Body of pancreas (tissue), 4 donors: ENCODE results near the gene DGLUCY.

Experiments
- POLR2A ChIP-seq, 3 donors: fragments of 450-650 bp; IDR thresholded peaks; one replicate each; pipeline ENCODE4 v1.6.1; 2016; ENCODE audit warnings: antibody characterized with exemption in 3 of 3, mild to moderate bottlenecking in 2 of 3
- TF ChIP-seq, protein P1 (sequence below), 7 experiments: fragments of 450-650 bp in 4 of 7; fragments of 200-600 bp in 3 of 7; sonication (generic) in 3 of 7; IDR thresholded peaks; one replicate each; pipeline ENCODE4 v1.5.1; 2016 to 2019; ENCODE audit warnings: antibody characterized with exemption in 7 of 7

DNA sequence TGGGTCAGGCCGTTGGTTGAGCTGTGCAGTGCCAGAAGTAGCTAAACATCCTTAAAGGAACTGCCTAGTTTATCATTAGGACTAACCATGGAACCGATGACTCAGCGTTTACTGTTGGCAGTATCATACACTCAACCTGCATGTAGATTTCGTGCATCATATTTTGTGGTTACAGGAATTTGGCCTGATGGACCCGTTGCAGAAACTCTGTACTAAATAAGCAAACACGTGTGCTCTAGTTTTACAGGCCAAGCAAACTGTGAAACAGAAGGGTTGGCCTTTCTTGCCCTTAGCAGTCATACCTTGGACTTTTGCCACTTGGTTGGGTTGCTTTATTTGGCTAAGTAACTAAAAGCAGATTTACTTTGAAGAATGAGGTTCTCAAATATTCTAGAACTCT, 35.6 kb downstream of the DGLUCY start:
- TF ChIP-seq, protein P1, sequence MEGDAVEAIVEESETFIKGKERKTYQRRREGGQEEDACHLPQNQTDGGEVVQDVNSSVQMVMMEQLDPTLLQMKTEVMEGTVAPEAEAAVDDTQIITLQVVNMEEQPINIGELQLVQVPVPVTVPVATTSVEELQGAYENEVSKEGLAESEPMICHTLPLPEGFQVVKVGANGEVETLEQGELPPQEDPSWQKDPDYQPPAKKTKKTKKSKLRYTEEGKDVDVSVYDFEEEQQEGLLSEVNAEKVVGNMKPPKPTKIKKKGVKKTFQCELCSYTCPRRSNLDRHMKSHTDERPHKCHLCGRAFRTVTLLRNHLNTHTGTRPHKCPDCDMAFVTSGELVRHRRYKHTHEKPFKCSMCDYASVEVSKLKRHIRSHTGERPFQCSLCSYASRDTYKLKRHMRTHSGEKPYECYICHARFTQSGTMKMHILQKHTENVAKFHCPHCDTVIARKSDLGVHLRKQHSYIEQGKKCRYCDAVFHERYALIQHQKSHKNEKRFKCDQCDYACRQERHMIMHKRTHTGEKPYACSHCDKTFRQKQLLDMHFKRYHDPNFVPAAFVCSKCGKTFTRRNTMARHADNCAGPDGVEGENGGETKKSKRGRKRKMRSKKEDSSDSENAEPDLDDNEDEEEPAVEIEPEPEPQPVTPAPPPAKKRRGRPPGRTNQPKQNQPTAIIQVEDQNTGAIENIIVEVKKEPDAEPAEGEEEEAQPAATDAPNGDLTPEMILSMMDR (IDR thresholded peaks at IDR 0.05), result no peak
- TF ChIP-seq POLR2A (IDR thresholded peaks at IDR 0.05), result no peak
